LoVo (cell line): ENCODE measurements around the gene SORCS2.

ENCODE experiments used
- DNase-seq: peaks from one replicate; pipeline ENCODE4 v3.0.0-alpha.2; 2016; ENCODE audit warnings: low spot score

Gene SORCS2

DNA sequence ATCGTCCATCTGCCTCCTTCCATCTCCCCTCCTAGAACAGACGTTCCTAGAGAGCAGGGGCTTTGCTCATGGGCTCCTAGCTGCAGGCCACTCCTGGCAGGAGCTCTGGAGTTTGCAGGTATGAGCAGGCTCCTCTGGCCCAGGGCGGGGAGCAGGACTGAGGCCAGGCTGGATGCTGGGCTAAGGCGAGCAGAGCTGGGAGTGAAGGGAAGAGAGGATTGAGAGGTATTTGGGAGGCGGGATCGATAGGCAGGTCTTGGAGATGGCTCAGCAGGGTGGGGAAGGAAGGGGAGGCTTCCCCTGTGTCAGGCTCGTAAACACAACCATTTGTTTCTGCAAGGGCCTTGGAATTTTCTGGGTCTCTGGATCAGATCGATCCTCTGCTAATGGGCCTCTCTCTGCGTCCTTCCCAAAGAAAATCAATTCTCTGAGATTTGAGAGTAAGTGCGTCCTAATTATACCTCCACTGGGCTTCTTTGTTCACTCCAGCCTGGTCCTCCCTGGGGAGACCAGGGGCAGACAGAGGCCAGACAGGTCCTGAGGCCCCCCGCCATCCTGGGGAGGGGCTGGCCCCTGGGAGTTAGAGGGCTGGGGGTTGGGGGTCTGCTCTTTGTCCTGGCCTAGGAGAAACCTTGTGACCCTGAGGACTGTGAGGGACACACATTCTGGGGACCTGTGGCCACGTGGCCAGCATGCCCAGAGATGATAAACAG is 337.2 kb downstream of the SORCS2 start:
- DNase-seq = no peak

- DNase-seq = no peak
Measured at GRCh38 chr4:7530082-7530481, 337.7 kb downstream of the SORCS2 start.

DNA sequence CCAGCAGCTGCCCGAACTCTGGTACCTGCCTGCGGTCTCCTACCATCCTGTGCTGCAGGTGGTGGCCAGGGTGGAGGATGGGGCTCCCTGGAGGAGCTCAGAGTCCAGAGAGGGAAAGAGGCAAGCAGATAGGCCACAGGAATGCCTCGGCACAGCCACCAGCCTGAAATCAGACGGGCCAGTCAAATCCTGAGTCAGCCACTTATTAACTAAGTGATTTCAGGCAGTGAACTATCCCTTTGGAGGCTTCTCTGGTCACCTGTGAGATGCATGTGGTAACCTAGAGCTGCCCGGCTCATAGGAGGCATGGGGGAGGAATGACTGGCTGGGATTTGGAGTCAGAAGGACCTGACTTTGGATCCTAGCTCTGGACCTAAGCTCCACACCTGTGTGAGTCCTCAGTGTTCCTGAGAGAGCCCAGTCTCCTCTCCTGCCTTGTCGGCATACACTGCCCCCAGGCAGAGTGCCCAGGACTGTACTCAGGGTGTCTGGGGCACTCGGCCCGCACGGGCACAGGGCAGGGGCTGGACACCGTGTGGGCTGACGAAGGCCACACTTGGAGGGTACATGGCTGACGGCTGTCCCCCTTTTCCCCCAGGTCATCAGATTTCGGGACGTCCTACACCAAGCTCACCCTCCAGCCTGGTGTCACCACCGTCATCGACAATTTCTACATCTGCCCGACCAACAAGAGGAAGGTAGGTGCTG is 338.7 kb downstream of the SORCS2 start:
- DNase-seq = no peak

DNA sequence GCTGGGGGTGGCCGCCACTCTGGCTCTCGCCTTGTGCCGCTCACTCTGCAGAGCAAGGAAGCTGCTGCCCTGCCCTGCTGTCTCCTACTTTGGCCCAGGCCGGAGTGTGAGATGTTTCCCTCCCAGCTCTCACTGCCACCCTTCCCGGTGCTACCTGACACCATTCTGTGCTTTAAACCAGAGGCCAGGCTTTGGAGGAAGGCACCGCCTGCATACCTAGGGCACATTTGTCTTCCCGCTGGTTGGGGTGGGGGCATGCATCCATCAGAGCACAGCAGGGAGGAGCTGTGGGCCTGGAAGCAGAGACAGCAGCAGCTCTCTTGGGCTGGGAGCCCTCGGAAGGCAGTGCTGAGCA is 339.3 kb downstream of the SORCS2 start:
- no peak for DNase-seq

- no peak for DNase-seq
Measured at GRCh38 chr4:7532043-7532442, 339.7 kb downstream of the SORCS2 start.

- DNase-seq = no peak
Measured at GRCh38 chr4:7533267-7533666, 340.9 kb downstream of the SORCS2 start.

DNA sequence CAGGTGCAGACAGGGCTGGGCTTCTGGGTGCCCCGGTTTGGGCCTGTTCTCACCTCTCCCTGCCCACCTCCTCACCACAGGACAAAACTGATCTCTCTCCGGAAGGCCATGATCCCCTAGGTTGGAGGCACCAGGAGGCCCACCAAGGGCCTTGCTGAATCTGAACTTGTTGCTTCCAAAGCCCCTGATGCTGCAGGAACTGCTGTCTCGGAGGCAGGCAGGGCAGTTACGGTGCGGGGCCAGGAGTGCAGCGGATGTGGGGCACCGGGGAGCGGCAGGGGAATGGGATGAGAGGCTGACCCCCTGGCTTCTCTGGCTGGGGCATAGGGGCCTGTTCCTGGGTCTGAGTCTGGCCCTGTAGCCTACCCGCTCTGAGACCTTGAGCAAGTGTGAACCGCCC is 342.8 kb downstream of the SORCS2 start:
- DNase-seq = no peak

DNA sequence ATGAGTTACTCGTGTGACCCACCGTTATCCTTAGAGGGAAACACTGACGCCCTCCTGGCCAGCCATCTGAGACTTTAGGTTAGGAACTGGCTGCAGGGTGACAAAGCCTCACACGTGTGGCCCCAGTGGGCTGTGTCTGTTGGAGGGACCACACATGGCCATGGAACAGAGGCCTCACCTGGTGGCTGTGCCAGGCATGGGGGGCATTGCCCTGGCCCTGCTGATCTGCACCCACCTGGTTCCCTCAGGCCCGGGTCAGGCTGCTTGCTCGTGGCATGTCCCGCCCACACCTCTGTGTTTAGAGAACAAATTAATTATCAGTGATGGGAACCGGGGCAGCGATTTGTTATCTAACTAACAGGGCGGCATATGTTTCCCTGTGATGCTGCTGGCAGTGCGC is 343.3 kb downstream of the SORCS2 start:
- no peak for DNase-seq

DNA sequence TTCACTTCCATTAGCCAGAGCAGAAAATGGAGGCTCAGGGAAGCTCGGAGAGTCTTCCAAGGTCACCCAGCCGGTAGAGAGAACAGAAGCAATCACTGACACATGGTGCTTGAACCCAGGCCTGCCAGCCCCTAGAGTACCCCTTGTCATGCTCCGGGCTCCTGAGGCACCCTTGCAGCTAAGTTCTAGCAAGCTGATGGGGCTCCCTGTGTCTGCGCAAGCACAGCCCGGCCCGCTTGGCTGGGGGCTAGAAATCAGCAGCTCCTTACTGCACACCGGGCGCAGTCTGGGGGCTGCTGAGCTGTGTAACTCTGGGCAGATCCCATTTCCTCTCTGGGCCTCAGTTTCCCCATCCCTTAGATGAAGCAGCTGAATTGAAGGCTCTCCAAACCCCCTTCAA is 344.5 kb downstream of the SORCS2 start:
- no peak for DNase-seq

GRCh38 chr4:7537853-7538400 is 345.6 kb downstream of the SORCS2 start:
- DNase-seq = no peak

- no peak for DNase-seq
Measured at GRCh38 chr4:7538518-7538917, 346.2 kb downstream of the SORCS2 start.

DNA sequence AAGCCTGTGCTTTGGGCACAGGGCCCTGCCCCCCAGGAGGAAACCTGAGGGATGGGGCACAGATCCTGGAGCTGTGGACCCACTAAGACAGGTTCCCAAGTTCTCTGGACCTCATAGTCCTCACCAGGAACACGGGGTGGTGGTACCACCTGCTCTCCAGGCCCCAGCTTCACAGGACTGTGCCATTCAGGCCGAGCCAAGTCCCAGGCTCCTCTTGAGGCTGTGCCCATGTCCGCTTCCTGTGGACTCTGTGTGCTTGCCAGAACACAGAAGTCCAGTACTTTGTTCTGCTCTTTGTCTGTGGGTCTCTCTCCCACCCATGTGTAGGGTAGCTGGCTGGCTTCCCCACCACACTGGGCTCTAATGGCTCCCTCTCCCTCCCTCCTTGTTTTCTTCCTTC is 346.8 kb downstream of the SORCS2 start:
- DNase-seq = no peak

GRCh38 chr4:7539659-7540058 is 347.3 kb downstream of the SORCS2 start:
- DNase-seq = no peak

GRCh38 chr4:7540206-7540605 is 347.9 kb downstream of the SORCS2 start:
- DNase-seq = no peak

- no peak for DNase-seq
Measured at GRCh38 chr4:7540654-7541413, 348.5 kb downstream of the SORCS2 start.

DNA sequence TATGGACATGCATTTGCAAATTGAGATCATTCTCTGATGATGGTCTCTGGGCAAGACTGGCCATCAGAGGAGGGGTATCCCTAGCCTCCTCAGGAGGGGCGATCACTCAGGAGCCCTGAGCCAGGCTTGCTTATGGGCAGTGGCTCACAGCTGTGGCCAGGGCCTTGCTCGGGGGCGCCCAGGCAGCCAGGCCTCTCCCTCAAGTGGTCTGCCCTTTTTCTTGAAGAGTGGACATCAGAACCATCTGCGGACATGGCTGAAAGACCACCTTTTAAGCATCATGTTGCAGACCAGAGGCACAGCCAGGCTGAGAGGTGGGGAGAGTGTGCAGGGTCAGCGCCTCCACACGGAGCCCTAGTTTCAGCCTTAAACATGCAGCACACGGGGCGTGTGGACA is 349.1 kb downstream of the SORCS2 start:
- DNase-seq = no peak

GRCh38 chr4:7542781-7543180 is 350.4 kb downstream of the SORCS2 start:
- DNase-seq = no peak

DNA sequence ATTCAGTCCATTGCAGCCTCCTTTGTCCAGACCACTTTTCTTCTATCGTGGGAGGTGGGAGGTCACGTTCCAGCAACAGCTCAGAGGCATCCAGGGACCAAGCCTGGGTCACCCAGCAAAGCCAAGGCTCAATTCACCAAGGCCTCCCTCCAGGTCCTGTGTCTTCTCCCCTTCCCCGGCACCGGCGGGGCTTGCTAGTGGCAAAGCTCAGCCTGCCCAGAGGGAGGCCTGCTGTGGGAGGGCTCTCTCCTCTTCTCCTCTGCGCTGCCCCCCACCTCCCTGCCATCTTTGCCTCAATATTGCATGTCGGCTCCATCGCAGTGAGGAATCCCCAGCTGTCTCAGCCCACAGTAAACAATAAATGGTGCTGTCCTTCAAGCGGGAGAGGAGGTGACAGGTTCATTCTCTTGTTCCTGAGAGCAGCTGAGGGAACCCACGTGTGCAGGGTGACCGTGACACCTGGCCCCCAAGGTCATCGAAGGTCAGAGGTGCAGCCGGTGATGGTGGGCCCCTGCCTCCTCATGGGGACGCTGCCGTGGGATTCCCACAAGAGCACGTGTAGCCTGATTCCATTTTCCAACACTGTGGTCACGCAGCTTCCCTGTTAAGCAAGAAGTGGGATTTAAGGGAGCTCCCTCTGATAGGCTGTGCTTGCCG is 353.9 kb downstream of the SORCS2 start:
- DNase-seq = no peak

- DNase-seq = no peak
Measured at GRCh38 chr4:7546809-7547367, 354.6 kb downstream of the SORCS2 start.

DNA sequence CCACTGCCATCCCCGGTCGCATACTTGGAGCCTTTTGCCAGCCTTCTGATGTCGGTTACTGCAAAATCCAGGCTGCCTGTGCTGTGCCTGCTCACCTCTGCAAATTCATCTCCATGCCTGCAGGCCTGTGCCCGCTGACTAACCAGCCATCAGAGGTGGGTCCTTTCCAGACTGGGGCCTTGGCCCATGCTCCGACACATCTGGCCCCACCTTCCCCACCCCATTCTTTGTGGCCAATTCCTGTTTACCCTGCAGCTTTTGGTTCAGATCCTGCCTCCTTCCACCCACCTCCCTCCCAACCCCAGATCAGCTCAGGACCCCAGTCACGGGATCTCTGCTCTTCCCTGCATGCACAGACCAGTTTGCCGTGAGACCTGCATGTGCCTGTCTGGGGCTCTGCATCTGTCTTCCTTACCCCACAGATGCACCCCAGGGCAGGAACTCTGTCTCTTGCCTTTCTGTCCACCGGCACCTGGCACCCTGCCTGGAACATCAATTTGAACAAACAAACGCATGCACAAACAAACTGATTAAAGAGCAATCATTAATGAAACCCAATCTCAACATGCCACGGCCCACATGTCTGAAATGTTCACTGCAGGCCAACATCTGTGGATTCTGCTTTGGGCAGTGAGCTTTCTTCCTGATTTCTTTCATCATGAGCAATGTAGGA is 355.2 kb downstream of the SORCS2 start:
- DNase-seq = no peak

DNA sequence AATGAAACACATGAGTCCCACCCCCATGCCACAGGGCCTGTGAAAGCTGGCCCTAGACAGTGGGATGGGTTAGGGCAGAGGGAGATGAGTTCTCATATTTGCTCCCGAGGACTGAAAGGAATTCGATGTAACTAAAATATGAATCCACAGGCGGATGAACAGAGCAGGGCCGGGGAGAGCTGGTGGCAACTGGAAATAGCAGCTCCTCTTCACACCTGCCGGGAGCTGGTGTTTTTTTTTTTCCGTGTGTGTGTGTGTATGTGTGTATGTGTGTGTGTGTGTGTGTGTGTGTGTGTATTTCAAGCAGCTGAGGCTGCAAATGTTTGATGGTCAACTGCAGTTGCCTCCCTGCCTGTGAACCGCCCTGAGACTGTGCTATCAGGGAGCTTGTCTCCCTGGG is 357.5 kb downstream of the SORCS2 start:
- DNase-seq = no peak

DNA sequence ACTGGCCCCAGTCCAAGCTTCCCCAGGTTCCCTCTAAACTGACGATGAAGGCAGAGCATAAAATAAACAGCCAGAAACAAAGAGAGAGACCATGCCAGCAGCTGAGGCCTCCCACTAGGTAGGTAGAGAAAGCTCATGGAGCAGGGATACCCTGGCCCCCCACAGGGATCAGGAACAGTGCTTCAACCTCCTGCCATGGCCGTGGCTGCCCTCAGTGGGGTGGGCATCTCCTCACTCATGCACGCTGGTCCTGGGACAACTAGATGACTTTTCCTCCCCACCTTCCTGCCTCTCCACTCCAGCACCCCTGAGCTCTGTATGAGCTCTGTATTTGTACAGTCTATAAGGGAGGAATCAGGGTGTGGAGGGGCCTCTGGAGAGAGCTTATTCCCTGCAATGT is 360.1 kb downstream of the SORCS2 start:
- no peak for DNase-seq
